SK-N-SH (cell line): ENCODE results near the gene PFN1. TPM values are rescaled to one million over a fixed set of nuclear protein-coding genes. Genes with fewer than 3 reads are reported as not detected.

Experiments used
- CTCF ChIA-PET: fragments of 300-600, 350-600 bp; formaldehyde crosslinking; extraction: SDS; loops from one replicate; lab custom pipeline; 2021; lab: Yijun Ruan, JAX
- POLR2A ChIA-PET: fragments of 350-600 bp; sonication (Branson Sonifier 250); formaldehyde crosslinking; extraction: SDS; loops from one replicate; lab custom pipeline; 2020; ENCODE audit warnings: antibody characterized with exemption, inconsistent platforms; lab: Yijun Ruan, JAX
- DNase-seq: peaks from one replicate; pipeline ENCODE4 v3.0.0; 2012
- H2AFZ ChIP-seq: fragments of 200-600 bp; sonication (generic); 2 replicates; pipeline ENCODE4 v1.8.1; 2016; ENCODE audit warnings: antibody characterized with exemption, mild to moderate bottlenecking, low read depth
- H3F3A ChIP-seq: fragments of 200-600 bp; sonication (generic); replicated peaks from 2 replicates; pipeline ENCODE3; 2016; ENCODE audit warnings: antibody characterized with exemption, mild to moderate bottlenecking; ENCODE audit not compliant: insufficient read depth
- H3K27ac ChIP-seq, 2 experiments: fragments of 200-500 bp in 1 of 2; fragments of 200-600 bp in 1 of 2; sonication (Bioruptor generic) in 1 of 2; sonication (generic), shearing (Covaris generic) in 1 of 2; 2 replicates each; pipeline versions ENCODE4 v1.5.1 to v1.6.1; 2014 to 2016; ENCODE audit warnings: low read depth in 2 of 2, inconsistent platforms in 1 of 2, low read length in 1 of 2, mild to moderate bottlenecking in 1 of 2, mixed read lengths in 1 of 2
- H3K27me3 ChIP-seq: fragments of 200-600 bp; sonication (generic), shearing (Covaris generic); 2 replicates; pipeline ENCODE4 v1.6.1; 2016; ENCODE audit warnings: mixed run types; ENCODE audit not compliant: insufficient read depth
- H3K36me3 ChIP-seq, 2 experiments: fragments of 200-500 bp in 1 of 2; fragments of 200-600 bp in 1 of 2; sonication (Bioruptor generic) in 1 of 2; sonication (generic) in 1 of 2; replicated peaks in 1 of 2; 2 replicates each; pipeline versions ENCODE3 to v1.5.1; 2014 to 2016; ENCODE audit warnings: low read length in 1 of 2, mild to moderate bottlenecking in 1 of 2; ENCODE audit not compliant: insufficient read depth in 2 of 2, control insufficient read depth in 1 of 2
- H3K4me1 ChIP-seq, 2 experiments: fragments of 200-500 bp in 1 of 2; fragments of 200-600 bp in 1 of 2; sonication (Bioruptor generic) in 1 of 2; sonication (generic), shearing (Covaris generic) in 1 of 2; 2 replicates each; pipeline versions ENCODE4 v1.5.1 to v1.6.1; 2014 to 2016; ENCODE audit warnings: low read depth in 1 of 2, low read length in 1 of 2, mixed run types in 1 of 2; ENCODE audit not compliant: insufficient read depth in 2 of 2, control insufficient read depth in 1 of 2
- H3K4me2 ChIP-seq: fragments of 200-600 bp; sonication (generic), shearing (Covaris generic); 2 replicates; pipeline ENCODE4 v1.6.1; 2017; ENCODE audit warnings: mixed run types
- H3K4me3 ChIP-seq, 2 experiments: fragments of 200-500 bp in 1 of 2; fragments of 200-600 bp in 1 of 2; sonication (Bioruptor generic) in 1 of 2; sonication (generic), shearing (Covaris generic) in 1 of 2; 2 replicates each; pipeline versions ENCODE4 v1.5.1 to v1.8.1; 2014 to 2016; ENCODE audit warnings: low read depth in 2 of 2, inconsistent platforms in 1 of 2, low read length in 1 of 2, mild to moderate bottlenecking in 1 of 2, mixed read lengths in 1 of 2, moderate library complexity in 1 of 2
- H3K79me2 ChIP-seq: fragments of 200-600 bp; sonication (generic); 2 replicates; pipeline ENCODE4 v1.8.1; 2017; ENCODE audit warnings: mild to moderate bottlenecking; ENCODE audit not compliant: insufficient read depth
- H3K9ac ChIP-seq: fragments of 200-600 bp; sonication (generic); 2 replicates; pipeline ENCODE4 v1.6.1; 2017; ENCODE audit warnings: mixed run types
- H3K9me2 ChIP-seq: fragments of 200-600 bp; sonication (generic); 2 replicates; pipeline ENCODE4 v1.6.1; 2017; ENCODE audit warnings: mixed run types
- H3K9me3 ChIP-seq: fragments of 200-600 bp; sonication (generic); 2 replicates; pipeline ENCODE4 v1.6.1; 2017; ENCODE audit warnings: mixed run types, mild to moderate bottlenecking, moderate library complexity
- H4K20me1 ChIP-seq: fragments of 200-600 bp; sonication (generic); 2 replicates; pipeline ENCODE4 v1.6.1; 2017; ENCODE audit warnings: mild to moderate bottlenecking, mixed run types; ENCODE audit not compliant: insufficient read depth
- CHD2 ChIP-seq: fragments of 150-350 bp; IDR thresholded peaks from 2 replicates; pipeline ENCODE4 v1.6.1; 2018; ENCODE audit warnings: low read length; ENCODE audit not compliant: partially characterized antibody
- EZH2phosphoT487 ChIP-seq: fragments of 200-600 bp; sonication (generic); IDR thresholded peaks from 2 replicates; pipeline ENCODE4 v1.6.1; 2017; ENCODE audit warnings: low read depth, mixed run types, mild to moderate bottlenecking, antibody characterized with exemption, moderate library complexity, borderline replicate concordance
- FOSL2 ChIP-seq: IDR thresholded peaks from 2 replicates; pipeline ENCODE4 v1.4.0; 2012; ENCODE audit warnings: low read depth, mild to moderate bottlenecking, moderate library complexity, borderline replicate concordance
- FOXJ3 ChIP-seq: sonication (generic); formaldehyde crosslinking; IDR thresholded peaks from 2 replicates; pipeline ENCODE4 v1.5.1; 2020; ENCODE audit warnings: mild to moderate bottlenecking, missing genetic modification reagents
- FOXM1 ChIP-seq: IDR thresholded peaks from 2 replicates; pipeline ENCODE4 v1.4.0; 2012; ENCODE audit warnings: low read depth, mild to moderate bottlenecking
- GABPA ChIP-seq: IDR thresholded peaks from 2 replicates; pipeline ENCODE4 v1.4.0; 2012; ENCODE audit warnings: low read depth, mild to moderate bottlenecking
- GATA2 ChIP-seq: sonication (generic); formaldehyde crosslinking; IDR thresholded peaks from 2 replicates; pipeline ENCODE4 v1.5.0; 2020; ENCODE audit warnings: mild to moderate bottlenecking, missing genetic modification reagents
- MEF2A ChIP-seq: IDR thresholded peaks from 2 replicates; pipeline ENCODE4 v1.4.0; 2012; ENCODE audit warnings: low read depth, borderline replicate concordance
- NFIC ChIP-seq: IDR thresholded peaks from 2 replicates; pipeline ENCODE4 v1.4.0; 2012; ENCODE audit warnings: borderline replicate concordance
- POLR2AphosphoS5 ChIP-seq: IDR thresholded peaks from 2 replicates; pipeline ENCODE4 v1.6.1; 2012; ENCODE audit warnings: low read depth, low read length
- RCOR1 ChIP-seq: fragments of 150-350 bp; IDR thresholded peaks from 2 replicates; pipeline ENCODE4 v1.6.1; 2017; ENCODE audit warnings: antibody characterized with exemption, low read length
- RFX5 ChIP-seq: IDR thresholded peaks from 2 replicates; pipeline ENCODE4 v1.6.1; 2012; ENCODE audit warnings: mild to moderate bottlenecking, improper control_type of control experiment, low read length
- SMC3 ChIP-seq: IDR thresholded peaks from 2 replicates; pipeline ENCODE4 v1.6.1; 2012; ENCODE audit warnings: low read depth, low read length, improper control_type of control experiment
- TEAD4 ChIP-seq: IDR thresholded peaks from 2 replicates; pipeline ENCODE4 v1.4.0; 2012; ENCODE audit warnings: mild to moderate bottlenecking, borderline replicate concordance; ENCODE audit not compliant: insufficient read depth
- YY1 ChIP-seq: IDR thresholded peaks from 2 replicates; pipeline ENCODE4 v1.4.0; 2012; ENCODE audit warnings: low read depth, mild to moderate bottlenecking
- WGBS: methylation state at CpG from one replicate; pipeline ENCODE4 v1.1.6; 2017; ENCODE audit warnings: low lambda C conversion rate; 5-methylcytosine and 5-hydroxymethylcytosine counted together
- polyA plus RNA-seq, 3 experiments: library from polyadenylated mRNA; depleted of rRNA; stranded (reverse); fragments of >200 nt; gene quantifications; 2 replicates each; pipeline ENCODE4 v1.2.3, GENCODE V29; 2012
- TF ChIP-seq, protein P1 (sequence below): fragments of 200-600 bp; sonication (generic); IDR thresholded peaks from 2 replicates; pipeline ENCODE4 v1.6.1; 2017; ENCODE audit warnings: antibody characterized with exemption, mild to moderate bottlenecking, moderate library complexity
- TF ChIP-seq, protein P2 (sequence below): fragments of 150-350 bp; IDR thresholded peaks from 2 replicates; pipeline ENCODE4 v1.6.1; 2017; ENCODE audit warnings: antibody characterized with exemption, low read length, low read depth, borderline replicate concordance
- TF ChIP-seq, protein P3 (sequence below): IDR thresholded peaks from 2 replicates; pipeline ENCODE4 v1.4.0; 2012; ENCODE audit warnings: low read depth, borderline replicate concordance
- TF ChIP-seq, protein P4 (sequence below): IDR thresholded peaks from 2 replicates; pipeline ENCODE4 v1.4.0; 2012; ENCODE audit warnings: low read depth

PFN1 gene
- polyA plus RNA-seq, 1 of the 3 experiments (the other 2 are of a cell fraction): 2,484 TPM

DNA sequence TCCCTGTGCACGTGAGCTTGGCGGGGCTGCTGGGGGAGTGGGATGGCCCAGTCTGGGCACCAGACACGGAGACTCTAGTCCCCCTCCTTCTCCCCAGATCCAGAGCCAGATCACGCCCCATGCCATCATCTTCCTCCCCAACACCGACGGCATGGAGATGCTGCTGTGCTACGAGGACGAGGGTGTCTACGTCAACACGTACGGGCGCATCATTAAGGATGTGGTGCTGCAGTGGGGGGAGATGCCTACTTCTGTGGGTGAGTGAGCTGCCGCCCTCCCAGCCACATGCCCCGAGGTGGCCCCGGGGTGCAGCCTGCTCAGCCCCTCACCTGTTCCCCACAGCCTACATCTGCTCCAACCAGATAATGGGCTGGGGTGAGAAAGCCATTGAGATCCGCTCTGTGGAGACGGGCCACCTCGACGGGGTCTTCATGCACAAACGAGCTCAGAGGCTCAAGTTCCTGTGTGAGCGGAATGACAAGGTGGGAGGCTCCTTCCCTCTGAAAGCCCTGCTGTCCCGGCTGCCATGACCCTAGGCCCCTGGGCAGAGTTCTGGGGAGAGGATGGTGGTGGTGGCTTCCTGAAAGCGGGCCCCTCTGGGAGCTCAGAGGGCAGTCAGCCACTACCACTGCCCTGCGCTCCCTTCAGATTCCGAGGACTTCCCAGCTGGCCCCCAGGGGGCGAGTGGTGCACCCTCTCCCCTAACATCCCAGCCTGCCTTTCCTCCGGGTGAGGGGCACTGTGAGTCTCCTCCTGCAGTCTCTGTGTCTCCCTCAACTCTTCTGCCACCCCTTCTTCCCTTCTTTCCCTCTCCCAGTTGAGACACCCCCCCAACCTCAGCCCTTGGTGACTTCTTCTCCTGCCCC is 51.8 kb downstream of the PFN1 start:
- CTCF ChIA-PET: interaction anchor here (1.0 to 1.9 kb wide), 2 partner anchors 12 to 20 kb away, joined by 4 to 8 read pairs; no protein-coding TSS in a partner anchor
- H3K4me1 ChIP-seq: no peaks in the 10 kb centered on the region
- H4K20me1 ChIP-seq: no peaks in the 10 kb centered on the region
- H3K27ac ChIP-seq: no peak overlapping the region
- POLR2A ChIA-PET: no interaction called here
- no peaks in the 10 kb centered on the region for H3K9me3 ChIP-seq
- no peaks in the 10 kb centered on the region for H3K27me3 ChIP-seq
- TF ChIP-seq, protein P1, sequence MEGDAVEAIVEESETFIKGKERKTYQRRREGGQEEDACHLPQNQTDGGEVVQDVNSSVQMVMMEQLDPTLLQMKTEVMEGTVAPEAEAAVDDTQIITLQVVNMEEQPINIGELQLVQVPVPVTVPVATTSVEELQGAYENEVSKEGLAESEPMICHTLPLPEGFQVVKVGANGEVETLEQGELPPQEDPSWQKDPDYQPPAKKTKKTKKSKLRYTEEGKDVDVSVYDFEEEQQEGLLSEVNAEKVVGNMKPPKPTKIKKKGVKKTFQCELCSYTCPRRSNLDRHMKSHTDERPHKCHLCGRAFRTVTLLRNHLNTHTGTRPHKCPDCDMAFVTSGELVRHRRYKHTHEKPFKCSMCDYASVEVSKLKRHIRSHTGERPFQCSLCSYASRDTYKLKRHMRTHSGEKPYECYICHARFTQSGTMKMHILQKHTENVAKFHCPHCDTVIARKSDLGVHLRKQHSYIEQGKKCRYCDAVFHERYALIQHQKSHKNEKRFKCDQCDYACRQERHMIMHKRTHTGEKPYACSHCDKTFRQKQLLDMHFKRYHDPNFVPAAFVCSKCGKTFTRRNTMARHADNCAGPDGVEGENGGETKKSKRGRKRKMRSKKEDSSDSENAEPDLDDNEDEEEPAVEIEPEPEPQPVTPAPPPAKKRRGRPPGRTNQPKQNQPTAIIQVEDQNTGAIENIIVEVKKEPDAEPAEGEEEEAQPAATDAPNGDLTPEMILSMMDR: no peak
- TF ChIP-seq, protein P2, sequence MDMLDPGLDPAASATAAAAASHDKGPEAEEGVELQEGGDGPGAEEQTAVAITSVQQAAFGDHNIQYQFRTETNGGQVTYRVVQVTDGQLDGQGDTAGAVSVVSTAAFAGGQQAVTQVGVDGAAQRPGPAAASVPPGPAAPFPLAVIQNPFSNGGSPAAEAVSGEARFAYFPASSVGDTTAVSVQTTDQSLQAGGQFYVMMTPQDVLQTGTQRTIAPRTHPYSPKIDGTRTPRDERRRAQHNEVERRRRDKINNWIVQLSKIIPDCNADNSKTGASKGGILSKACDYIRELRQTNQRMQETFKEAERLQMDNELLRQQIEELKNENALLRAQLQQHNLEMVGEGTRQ: no peak
- TF ChIP-seq SMC3: no peak
- 97% methylated on average over 12 of the region's 27 CpGs for WGBS
- no peak overlapping the region for H3K9ac ChIP-seq
- peaks cover 0 to 50% of the 10 kb centered on the region in 2 experiments for H3K36me3 ChIP-seq
- no peak for DNase-seq
- no peak overlapping the region for H3K4me2 ChIP-seq
- H2AFZ ChIP-seq: no peak overlapping the region
- H3F3A ChIP-seq: no peaks in the 10 kb centered on the region
- no peaks in the 10 kb centered on the region for H3K9me2 ChIP-seq
- no peak overlapping the region for H3K4me3 ChIP-seq
- no peaks in the 10 kb centered on the region for H3K79me2 ChIP-seq

DNA sequence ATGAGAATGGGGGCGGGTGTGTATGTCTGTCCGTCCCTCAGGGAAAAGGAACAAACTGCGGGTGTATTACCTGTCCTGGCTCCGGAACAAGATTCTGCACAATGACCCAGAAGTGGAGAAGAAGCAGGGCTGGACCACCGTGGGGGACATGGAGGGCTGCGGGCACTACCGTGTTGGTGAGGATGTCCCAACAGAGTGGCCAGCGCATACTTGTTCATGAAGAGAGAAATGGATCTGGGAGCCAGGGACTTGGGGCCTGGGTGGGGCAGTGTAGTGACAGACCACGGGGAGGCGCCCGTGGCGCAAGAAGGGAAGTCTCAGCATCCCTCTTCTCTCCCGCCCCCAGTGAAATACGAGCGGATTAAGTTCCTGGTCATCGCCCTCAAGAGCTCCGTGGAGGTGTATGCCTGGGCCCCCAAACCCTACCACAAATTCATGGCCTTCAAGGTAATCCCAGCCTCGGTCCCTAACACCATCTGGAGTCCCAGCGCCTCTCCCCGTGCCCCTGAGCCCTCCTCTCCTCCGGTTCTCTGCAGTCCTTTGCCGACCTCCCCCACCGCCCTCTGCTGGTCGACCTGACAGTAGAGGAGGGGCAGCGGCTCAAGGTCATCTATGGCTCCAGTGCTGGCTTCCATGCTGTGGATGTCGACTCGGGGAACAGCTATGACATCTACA is 52.5 kb downstream of the PFN1 start:
- Histone ChIP-seq H3K9ac (no peak overlapping the region), H4K20me1 (no peaks in the 10 kb centered on the region), H2AFZ (no peak overlapping the region), H3K36me3 (peaks cover 0 to 58% of the 10 kb centered on the region in 2 experiments), H3K4me3 (no peak overlapping the region), H3K9me2 (no peaks in the 10 kb centered on the region), H3K4me1 (no peaks in the 10 kb centered on the region), H3K27ac (no peak overlapping the region), H3K27me3 (no peaks in the 10 kb centered on the region), H3K9me3 (no peaks in the 10 kb centered on the region), H3K4me2 (no peak overlapping the region), H3K79me2 (no peaks in the 10 kb centered on the region), H3F3A (no peaks in the 10 kb centered on the region)
- POLR2A ChIA-PET: no interaction called here
- 88% methylated on average over 21 of the region's 27 CpGs for WGBS
- DNase-seq: no peak
- CTCF ChIA-PET: interaction anchor here (1.0 to 1.9 kb wide), 2 partner anchors 13 to 21 kb away, joined by 4 to 8 read pairs; no protein-coding TSS in a partner anchor
- TF ChIP-seq GATA2 (no peak), CHD2 (no peak), MEF2A (no peak), RCOR1 (no peak), FOSL2 (no peak), TEAD4 (no peak), POLR2AphosphoS5 (no peak), SMC3 (no peak), FOXM1 (no peak), FOXJ3 (CRISPR knock-in tag) (no peak), YY1 (no peak), RFX5 (no peak), GABPA (no peak), EZH2phosphoT487 (no peak), NFIC (no peak)
- TF ChIP-seq, protein P3, sequence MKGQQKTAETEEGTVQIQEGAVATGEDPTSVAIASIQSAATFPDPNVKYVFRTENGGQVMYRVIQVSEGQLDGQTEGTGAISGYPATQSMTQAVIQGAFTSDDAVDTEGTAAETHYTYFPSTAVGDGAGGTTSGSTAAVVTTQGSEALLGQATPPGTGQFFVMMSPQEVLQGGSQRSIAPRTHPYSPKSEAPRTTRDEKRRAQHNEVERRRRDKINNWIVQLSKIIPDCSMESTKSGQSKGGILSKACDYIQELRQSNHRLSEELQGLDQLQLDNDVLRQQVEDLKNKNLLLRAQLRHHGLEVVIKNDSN: no peak
- TF ChIP-seq, protein P4, sequence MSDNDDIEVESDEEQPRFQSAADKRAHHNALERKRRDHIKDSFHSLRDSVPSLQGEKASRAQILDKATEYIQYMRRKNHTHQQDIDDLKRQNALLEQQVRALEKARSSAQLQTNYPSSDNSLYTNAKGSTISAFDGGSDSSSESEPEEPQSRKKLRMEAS: no peak
- TF ChIP-seq, protein P1: no peak
